CD4-positive, CD25-positive, alpha-beta regulatory T cell (primary cell): ENCODE measurements around the gene KCNAB3. TPM values are rescaled to one million over a fixed set of nuclear protein-coding genes. Genes with fewer than 3 reads are reported as not detected.
A peak's percentile ranks its signal among the peaks of the same experiment; 100 is the strongest.

Experiments
- ATAC-seq, 2 donors: fragments of 150-1000 bp; cut with Tn5 transposase; one replicate each; pipeline ENCODE4 v1.10.0; 2021; ENCODE audit warnings: low read depth in 2 of 2, moderate number of reproducible peaks in 2 of 2, moderate library complexity in 1 of 2
- DNase-seq, 3 donors: peaks; one replicate each; pipeline versions ENCODE4 v3.0.0 to v3.0.0-alpha.2; 2012 to 2022; ENCODE audit warnings: mixed read lengths in 1 of 3
- H3K27ac ChIP-seq: one replicate; pipeline ENCODE4 v1.7.0; 2013; ENCODE audit warnings: mild to moderate bottlenecking, low read length; ENCODE audit not compliant: insufficient read depth, poor library complexity, severe bottlenecking
- H3K27me3 ChIP-seq: one replicate; pipeline ENCODE4 v1.7.0; 2013; ENCODE audit warnings: low read length; ENCODE audit not compliant: control insufficient read depth, insufficient read depth
- H3K36me3 ChIP-seq: one replicate; pipeline ENCODE4 v1.7.0; 2013; ENCODE audit warnings: mild to moderate bottlenecking, low read length, moderate library complexity; ENCODE audit not compliant: control insufficient read depth, insufficient read depth
- H3K4me1 ChIP-seq: 2 replicates; pipeline ENCODE4 v1.7.0; 2013; ENCODE audit warnings: mild to moderate bottlenecking, low read length; ENCODE audit not compliant: insufficient read depth, control insufficient read depth, poor library complexity, severe bottlenecking
- H3K4me3 ChIP-seq: one replicate; pipeline ENCODE4 v1.7.0; 2013; ENCODE audit warnings: low read depth, mild to moderate bottlenecking, low read length, moderate library complexity
- H3K9me3 ChIP-seq, 2 experiments: 1 replicate in 1 of 2; 2 replicates in 1 of 2; pipeline ENCODE4 v1.7.0; 2013; ENCODE audit warnings: low read length in 2 of 2, mild to moderate bottlenecking in 1 of 2, moderate library complexity in 1 of 2; ENCODE audit not compliant: control insufficient read depth in 2 of 2
- H3K27ac Mint-ChIP-seq, 3 donors: one replicate each; pipeline ENCODE4 v1.8.0; 2020 to 2022; ENCODE audit warnings: mild to moderate bottlenecking in 3 of 3, mixed read lengths in 3 of 3, moderate library complexity in 2 of 3
- H3K27me3 Mint-ChIP-seq: one replicate; pipeline ENCODE4 v1.8.0; 2022; ENCODE audit warnings: mild to moderate bottlenecking, mixed read lengths
- H3K36me3 Mint-ChIP-seq: one replicate; pipeline ENCODE4 v1.8.0; 2020; ENCODE audit warnings: mixed read lengths
- H3K4me1 Mint-ChIP-seq, 4 donors: one replicate each; pipeline ENCODE4 v1.8.0; 2020 to 2022; ENCODE audit warnings: mixed read lengths in 4 of 4, mild to moderate bottlenecking in 1 of 4
- H3K4me3 Mint-ChIP-seq, 4 donors: one replicate each; pipeline ENCODE4 v1.8.0; 2020 to 2022; ENCODE audit warnings: mild to moderate bottlenecking in 4 of 4, mixed read lengths in 4 of 4, moderate library complexity in 3 of 4
- H3K9me3 Mint-ChIP-seq, 7 donors: one replicate each; pipeline ENCODE4 v1.8.0; 2020 to 2022; ENCODE audit warnings: mixed read lengths in 7 of 7, mild to moderate bottlenecking in 3 of 7, moderate library complexity in 2 of 7
- polyA plus RNA-seq, 4 donors: library from polyadenylated mRNA; unstranded; fragments of 300-500 nt; fragmentation: Illumina TruSeq; gene quantifications; one replicate each; pipeline ENCODE4 v1.2.3, GENCODE V29; 2021
- total RNA-seq: library from RNA; stranded (reverse); gene quantifications from one replicate; pipeline ENCODE4 v1.2.3, GENCODE V29; 2022

The KCNAB3 gene
- total and polyA plus RNA-seq, 5 donors from 2014 or later, result 0.06 to 8.0 (median 0.21) TPM; not detected in 1

GRCh38 chr17:7881276-7882054 lies 48.2 kb downstream of the KCNAB3 start:
- H3K4me1 ChIP-seq, result peaks cover 51% of the 10 kb centered on the region
- no peak for DNase-seq
- H3K36me3 ChIP-seq, result peaks cover 14% of the 10 kb centered on the region
- Mint-ChIP-seq H3K36me3 (peaks cover 4% of the 10 kb centered on the region), H3K9me3 (no peaks in the 10 kb centered on the region), H3K4me3 (no peak overlapping the region), H3K4me1 (peaks cover 4 to 11% (median 8%) of the 10 kb centered on the region in 4 donors), H3K27me3 (peaks cover 6% of the 10 kb centered on the region), H3K27ac (no peak overlapping the region)
- H3K27me3 ChIP-seq, result no peaks in the 10 kb centered on the region
- H3K4me3 ChIP-seq, result peak overlapping the region; percentile 64
- no peaks in the 10 kb centered on the region for H3K9me3 ChIP-seq
- ATAC-seq, result no peak
- H3K27ac ChIP-seq, result peak overlapping the region; percentile 67

DNA sequence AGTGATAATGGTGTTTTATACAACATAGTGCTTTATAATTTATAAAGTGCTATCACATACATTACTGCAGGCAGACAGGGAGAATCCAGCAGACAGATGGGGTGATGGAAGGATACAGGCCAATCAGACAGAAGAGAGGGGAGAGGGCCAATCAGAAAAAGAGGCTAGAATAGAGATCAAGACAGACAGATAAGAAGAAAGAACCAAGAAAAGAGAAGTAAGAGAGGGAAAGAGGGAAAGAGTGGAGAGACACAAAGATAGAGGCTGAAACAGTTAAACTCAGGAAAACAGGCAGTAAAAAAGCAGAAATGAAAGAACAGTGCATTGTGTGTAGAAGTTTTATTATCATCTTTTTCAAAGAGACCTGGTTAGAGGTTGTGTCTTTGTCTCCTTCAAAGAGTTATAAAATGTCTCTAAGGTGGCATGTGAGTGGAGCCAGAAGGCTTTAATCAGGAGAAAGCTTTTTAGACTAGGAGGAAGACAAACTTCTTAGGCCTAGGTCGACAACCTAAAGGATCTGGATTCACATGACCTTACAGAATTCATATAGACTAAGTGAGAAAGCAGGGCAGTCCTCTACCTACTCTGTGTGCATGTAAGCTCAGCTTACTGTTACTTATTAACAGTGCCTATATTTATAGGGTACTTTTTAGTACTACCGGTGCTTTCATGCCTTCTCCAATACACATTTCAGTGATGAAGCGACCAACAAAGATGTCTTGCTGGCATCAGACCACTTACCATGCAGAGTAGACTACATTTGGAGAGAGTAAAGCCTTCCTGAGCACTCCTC lies 49.4 kb downstream of the KCNAB3 start:
- peak overlapping the region; percentile 24 for H3K27ac ChIP-seq

GRCh38 chr17:7878234-7878633 lies 51.4 kb downstream of the KCNAB3 start:
- Mint-ChIP-seq H3K4me3 (no peak overlapping the region), H3K36me3 (peaks cover 7% of the 10 kb centered on the region), H3K27ac (no peak overlapping the region), H3K27me3 (no peaks in the 10 kb centered on the region), H3K9me3 (no peaks in the 10 kb centered on the region), H3K4me1 (peaks cover 11 to 21% (median 15%) of the 10 kb centered on the region in 4 donors)
- peaks cover 20% of the 10 kb centered on the region for H3K36me3 ChIP-seq
- H3K9me3 ChIP-seq, result no peaks in the 10 kb centered on the region
- no peak overlapping the region for H3K4me3 ChIP-seq
- no peak for ATAC-seq
- no peak for DNase-seq
- no peaks in the 10 kb centered on the region for H3K27me3 ChIP-seq
- no peak overlapping the region for H3K27ac ChIP-seq
- peaks cover 33% of the 10 kb centered on the region for H3K4me1 ChIP-seq

More for the DNA sequence above, 49.4 kb downstream of the KCNAB3 start:
- Histone ChIP-seq H3K36me3 (peaks cover 18% of the 10 kb centered on the region), H3K9me3 (no peaks in the 10 kb centered on the region), H3K4me1 (peaks cover 41% of the 10 kb centered on the region), H3K4me3 (peak overlapping the region; percentile 44), H3K27me3 (no peaks in the 10 kb centered on the region)
- DNase-seq, result no peak
- H3K9me3 Mint-ChIP-seq, result no peaks in the 10 kb centered on the region
- H3K4me1 Mint-ChIP-seq, result peaks cover 11 to 13% (median 12%) of the 10 kb centered on the region in 4 donors
- H3K36me3 Mint-ChIP-seq, result peaks cover 4% of the 10 kb centered on the region
- no peak overlapping the region for H3K27ac Mint-ChIP-seq
- H3K27me3 Mint-ChIP-seq, result no peaks in the 10 kb centered on the region
- ATAC-seq, result no peak
- H3K4me3 Mint-ChIP-seq, result no peak overlapping the region

DNA sequence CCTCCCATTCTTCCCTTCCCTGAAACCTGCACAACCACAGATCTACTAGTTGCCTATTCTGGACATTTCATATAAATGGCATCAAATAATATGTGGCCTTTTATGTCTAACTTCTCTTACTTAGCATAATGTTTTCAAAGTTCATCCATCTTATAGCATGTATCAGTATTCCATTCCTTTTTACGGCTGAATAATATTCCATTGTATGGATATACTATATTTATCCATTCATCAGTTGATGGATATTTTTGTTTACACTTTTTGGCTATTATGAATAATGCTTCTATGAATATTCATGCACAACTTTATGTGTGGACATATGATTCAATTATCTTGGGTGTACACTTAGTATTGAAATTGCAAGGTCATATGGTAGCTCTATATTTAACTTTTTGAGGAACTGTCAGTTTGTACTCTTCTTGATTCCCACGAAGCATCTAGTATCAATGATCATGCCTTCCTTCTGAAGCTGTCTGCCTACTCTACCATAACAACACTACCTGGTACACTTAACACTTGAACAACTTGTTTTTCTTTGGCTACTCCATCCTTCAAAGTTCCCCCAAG lies 53.8 kb downstream of the KCNAB3 start:
- peaks cover 20% of the 10 kb centered on the region for H3K36me3 ChIP-seq
- H3K4me1 Mint-ChIP-seq, result peaks cover 13 to 27% (median 19%) of the 10 kb centered on the region in 4 donors
- peaks cover 7% of the 10 kb centered on the region for H3K36me3 Mint-ChIP-seq
- no peaks in the 10 kb centered on the region for H3K27me3 ChIP-seq
- no peak overlapping the region for H3K4me3 ChIP-seq
- H3K9me3 Mint-ChIP-seq, result no peaks in the 10 kb centered on the region
- H3K27ac ChIP-seq, result no peak overlapping the region
- peak overlapping the region in 1 of 4 donors; percentile 86 for H3K4me3 Mint-ChIP-seq
- no peaks in the 10 kb centered on the region for H3K9me3 ChIP-seq
- peak overlapping the region in 2 of 3 donors; percentile 7 to 53 for H3K27ac Mint-ChIP-seq
- peaks cover 9% of the 10 kb centered on the region for H3K4me1 ChIP-seq
- no peak for ATAC-seq
- DNase-seq, result no peak
- no peaks in the 10 kb centered on the region for H3K27me3 Mint-ChIP-seq

DNA sequence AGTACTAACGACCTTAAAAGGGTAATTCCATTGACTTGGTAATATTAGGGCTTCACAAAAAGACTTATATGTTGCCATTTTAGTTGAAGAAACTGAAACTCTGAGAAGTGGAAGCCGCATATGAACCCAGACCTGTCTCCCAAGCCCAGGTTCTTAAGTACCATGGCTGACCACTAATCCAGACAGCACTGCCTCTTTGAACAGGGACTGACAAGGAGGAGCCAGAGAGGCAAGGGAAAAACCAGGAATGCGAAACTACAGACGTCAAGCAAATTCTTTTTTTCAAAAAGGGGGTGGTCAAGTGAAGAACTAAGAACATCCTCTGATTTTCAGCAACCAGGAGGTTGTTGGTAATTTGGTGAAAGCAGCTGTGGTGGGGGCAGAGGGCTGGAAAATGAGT lies 56.6 kb downstream of the KCNAB3 start:
- Histone ChIP-seq H3K27me3 (no peaks in the 10 kb centered on the region), H3K27ac (no peak overlapping the region), H3K4me3 (no peak overlapping the region), H3K4me1 (peaks cover 9% of the 10 kb centered on the region), H3K36me3 (peaks cover 6% of the 10 kb centered on the region), H3K9me3 (no peaks in the 10 kb centered on the region)
- Mint-ChIP-seq H3K4me1 (peaks cover 18 to 34% (median 27%) of the 10 kb centered on the region in 4 donors), H3K9me3 (no peaks in the 10 kb centered on the region), H3K27me3 (no peaks in the 10 kb centered on the region), H3K4me3 (no peak overlapping the region), H3K27ac (peak overlapping the region in 1 of 3 donors; percentile 40), H3K36me3 (peaks cover 7% of the 10 kb centered on the region)
- no peak for ATAC-seq
- DNase-seq, result no peak

Other genes starting within 250 kb of the KCNAB3 start
- gene TP53, start 242.4 kb downstream of the KCNAB3 start, total RNA-seq, result 61.3 TPM
- gene TP53, start 242.4 kb downstream of the KCNAB3 start, polyA plus RNA-seq, result 10 to 100 TPM; 29.4 to 35.1 (median 32.1) TPM
- 7.9 TPM for gene WRAP53, start 241.4 kb downstream of the KCNAB3 start, total RNA-seq
- gene WRAP53, start 241.4 kb downstream of the KCNAB3 start, polyA plus RNA-seq, result 10 to 100 TPM; 11.1 to 16.4 (median 12.0) TPM
- gene EFNB3, start 224.7 kb downstream of the KCNAB3 start, total RNA-seq, result not detected
- gene EFNB3, start 224.7 kb downstream of the KCNAB3 start, polyA plus RNA-seq, result not detected
- not detected for gene DNAH2, start 212.1 kb downstream of the KCNAB3 start, total RNA-seq
- gene DNAH2, start 212.1 kb downstream of the KCNAB3 start, polyA plus RNA-seq, result not detected
- 255 TPM for gene KDM6B, start 95.6 kb downstream of the KCNAB3 start, total RNA-seq
- under 1 TPM; 0.30 to 0.74 (median 0.42) TPM for gene KDM6B, start 95.6 kb downstream of the KCNAB3 start, polyA plus RNA-seq
- 31.5 TPM for gene TMEM88, start 74.8 kb downstream of the KCNAB3 start, total RNA-seq
- gene TMEM88, start 74.8 kb downstream of the KCNAB3 start, polyA plus RNA-seq, result not detected
- gene NAA38, start 72.3 kb downstream of the KCNAB3 start, total RNA-seq, result 23.6 TPM
- 100 to 1,000 TPM; 128 to 192 (median 141) TPM for gene NAA38, start 72.3 kb downstream of the KCNAB3 start, polyA plus RNA-seq
- gene CYB5D1, start 71.9 kb downstream of the KCNAB3 start, total RNA-seq, result 11.8 TPM
- 1 to 10 TPM; 3.1 to 5.4 (median 4.2) TPM for gene CYB5D1, start 71.9 kb downstream of the KCNAB3 start, polyA plus RNA-seq
- 273 TPM for gene CHD3, start 41.1 kb downstream of the KCNAB3 start, total RNA-seq
- 1 to 10 TPM; 5.0 to 9.0 (median 7.2) TPM for gene CHD3, start 41.1 kb downstream of the KCNAB3 start, polyA plus RNA-seq
- gene RNF227, start 13.6 kb downstream of the KCNAB3 start, total RNA-seq, result 2.4 TPM
- 1 to 10 TPM in 3 of 4 donors, under 1 TPM in 1; 0.92 to 5.0 (median 2.9) TPM for gene RNF227, start 13.6 kb downstream of the KCNAB3 start, polyA plus RNA-seq
- gene TRAPPC1, start 2.1 kb upstream of the KCNAB3 start, total RNA-seq, result 114 TPM
- 100 to 1,000 TPM; 218 to 297 (median 243) TPM for gene TRAPPC1, start 2.1 kb upstream of the KCNAB3 start, polyA plus RNA-seq
- gene CNTROB, start 2.4 kb upstream of the KCNAB3 start, total RNA-seq, result 40.9 TPM
- 10 to 100 TPM in 1 of 4 donors, 1 to 10 TPM in 3; 5.0 to 12.3 (median 7.1) TPM for gene CNTROB, start 2.4 kb upstream of the KCNAB3 start, polyA plus RNA-seq
- gene GUCY2D, start 72.8 kb upstream of the KCNAB3 start, total RNA-seq, result not detected
- under 1 TPM in 1 of 4 donors, not detected in 3; 0.23 TPM for gene GUCY2D, start 72.8 kb upstream of the KCNAB3 start, polyA plus RNA-seq
- gene ALOX15B, start 109.2 kb upstream of the KCNAB3 start, total RNA-seq, result not detected
- not detected for gene ALOX15B, start 109.2 kb upstream of the KCNAB3 start, polyA plus RNA-seq
- gene ALOX12B, start 157.9 kb upstream of the KCNAB3 start, total RNA-seq, result not detected
- gene ALOX12B, start 157.9 kb upstream of the KCNAB3 start, polyA plus RNA-seq, result under 1 TPM in 3 of 4 donors, not detected in 1; 0.53 to 0.68 (median 0.67) TPM
- 0.15 TPM for gene ALOXE3, start 188.7 kb upstream of the KCNAB3 start, total RNA-seq
- gene ALOXE3, start 188.7 kb upstream of the KCNAB3 start, polyA plus RNA-seq, result under 1 TPM in 3 of 4 donors, not detected in 1; 0.18 to 0.51 (median 0.42) TPM
- not detected for gene HES7, start 194.2 kb upstream of the KCNAB3 start, total RNA-seq
- not detected for gene HES7, start 194.2 kb upstream of the KCNAB3 start, polyA plus RNA-seq
- 1,740 TPM for gene PER1, start 222.5 kb upstream of the KCNAB3 start, total RNA-seq
- gene PER1, start 222.5 kb upstream of the KCNAB3 start, polyA plus RNA-seq, result 1 to 10 TPM; 4.8 to 7.7 (median 6.2) TPM
- gene VAMP2, start 233.1 kb upstream of the KCNAB3 start, total RNA-seq, result 205 TPM
- gene VAMP2, start 233.1 kb upstream of the KCNAB3 start, polyA plus RNA-seq, result 10 to 100 TPM; 42.7 to 60.4 (median 59.3) TPM
- gene TMEM107, start 246.5 kb upstream of the KCNAB3 start, total RNA-seq, result 27.3 TPM
- 10 to 100 TPM; 20.6 to 38.9 (median 29.9) TPM for gene TMEM107, start 246.5 kb upstream of the KCNAB3 start, polyA plus RNA-seq